PFSK-1 (cell line): ENCODE results near the gene SPNS3.

Experiments used
- FOXP2 ChIP-seq: optimal IDR thresholded peaks from 2 replicates; pipeline ENCODE3; 2011; ENCODE audit warnings: borderline replicate concordance, control low read depth, inconsistent platforms; ENCODE audit not compliant: insufficient read depth; ENCODE audit errors: extremely low read length, extremely low read depth
- POLR2AphosphoS5 ChIP-seq: IDR thresholded peaks from 2 replicates; pipeline ENCODE4 v1.6.1; 2012; ENCODE audit warnings: low read depth, mild to moderate bottlenecking, control low read depth, low read length, moderate library complexity
- REST ChIP-seq, 2 experiments: IDR thresholded peaks; 2 replicates each; pipeline versions ENCODE4 v1.6.1 to v1.8.0; 2011 to 2012; ENCODE audit warnings: low read depth in 2 of 2, low read length in 2 of 2, control low read depth in 1 of 2, inconsistent platforms in 1 of 2, mild to moderate bottlenecking in 1 of 2, moderate library complexity in 1 of 2; ENCODE audit not compliant: insufficient read depth in 1 of 2
- SIN3A ChIP-seq: IDR thresholded peaks from 2 replicates; pipeline ENCODE4 v1.6.1; 2012; ENCODE audit warnings: mild to moderate bottlenecking, low read length, moderate library complexity, borderline replicate concordance; ENCODE audit not compliant: insufficient read depth
- TAF1 ChIP-seq: IDR thresholded peaks from 2 replicates; pipeline ENCODE4 v1.6.1; 2012; ENCODE audit warnings: low read length, control low read depth, borderline replicate concordance; ENCODE audit not compliant: insufficient read depth

Gene SPNS3

GRCh38 chr17:4520060-4520893 lies 86.5 kb downstream of the SPNS3 start:
- TF ChIP-seq TAF1, result no peak
- no peak for TF ChIP-seq POLR2AphosphoS5

- TF ChIP-seq POLR2AphosphoS5 (no peak), FOXP2 (no peak), TAF1 (no peak), SIN3A (no peak), REST (IDR thresholded peaks at IDR 0.05; ENCODE audit: insufficient read depth in 1 of 2, low read depth in 2 of 2, low read length in 2 of 2) (no peak)
Observed at GRCh38 chr17:4520894-4521600, 87.3 kb downstream of the SPNS3 start.

- TF ChIP-seq POLR2AphosphoS5 (no peak), REST (IDR thresholded peaks at IDR 0.05; ENCODE audit: insufficient read depth in 1 of 2, low read depth in 2 of 2, low read length in 2 of 2) (no peak), FOXP2 (no peak), SIN3A (no peak), TAF1 (no peak)
Observed at GRCh38 chr17:4522661-4523060, 88.9 kb downstream of the SPNS3 start.

GRCh38 chr17:4523946-4524345 lies 90.2 kb downstream of the SPNS3 start:
- TF ChIP-seq SIN3A, result no peak
- no peak for TF ChIP-seq FOXP2
- no peak for TF ChIP-seq REST (IDR thresholded peaks at IDR 0.05; ENCODE audit: insufficient read depth in 1 of 2, low read depth in 2 of 2, low read length in 2 of 2)
- TF ChIP-seq POLR2AphosphoS5, result no peak
- TF ChIP-seq TAF1, result no peak

- TF ChIP-seq TAF1 (no peak), FOXP2 (no peak), POLR2AphosphoS5 (no peak), SIN3A (no peak), REST (IDR thresholded peaks at IDR 0.05; ENCODE audit: insufficient read depth in 1 of 2, low read depth in 2 of 2, low read length in 2 of 2) (no peak)
Observed at GRCh38 chr17:4525691-4526397, 92.1 kb downstream of the SPNS3 start.
